A549 (cell line): ENCODE measurements around the gene CTIF.

Experiments used
- BHLHE40 ChIP-seq: IDR thresholded peaks from 2 replicates; pipeline ENCODE4 v1.6.1; 2012; ENCODE audit warnings: low read depth, low read length, inconsistent platforms
- ESRRA ChIP-seq: fragments of 150-350 bp; IDR thresholded peaks from 2 replicates; pipeline ENCODE4 v1.6.1; 2014; ENCODE audit warnings: mild to moderate bottlenecking, low read length, borderline replicate concordance
- JUNB ChIP-seq: fragments of >200 bp; sonication (Bioruptor Twin); formaldehyde crosslinking; IDR thresholded peaks from 2 replicates; pipeline ENCODE4 v1.6.1; 2016
- KDM1A ChIP-seq: fragments of 200-600 bp; sonication (generic); IDR thresholded peaks from 2 replicates; pipeline ENCODE4 v1.6.1; 2016; ENCODE audit warnings: low read depth, mild to moderate bottlenecking
- POLR2AphosphoS2 ChIP-seq: conservative IDR thresholded peaks from 2 replicates; pipeline ENCODE4 v1.6.1; 2012; ENCODE audit warnings: low read length, improper control_type of control experiment, inconsistent platforms
- TF ChIP-seq, protein P1 (sequence below): fragments of >200 bp; sonication (Bioruptor Twin); formaldehyde crosslinking; IDR thresholded peaks from 3 replicates; pipeline ENCODE4 v1.5.1; 2016

DNA sequence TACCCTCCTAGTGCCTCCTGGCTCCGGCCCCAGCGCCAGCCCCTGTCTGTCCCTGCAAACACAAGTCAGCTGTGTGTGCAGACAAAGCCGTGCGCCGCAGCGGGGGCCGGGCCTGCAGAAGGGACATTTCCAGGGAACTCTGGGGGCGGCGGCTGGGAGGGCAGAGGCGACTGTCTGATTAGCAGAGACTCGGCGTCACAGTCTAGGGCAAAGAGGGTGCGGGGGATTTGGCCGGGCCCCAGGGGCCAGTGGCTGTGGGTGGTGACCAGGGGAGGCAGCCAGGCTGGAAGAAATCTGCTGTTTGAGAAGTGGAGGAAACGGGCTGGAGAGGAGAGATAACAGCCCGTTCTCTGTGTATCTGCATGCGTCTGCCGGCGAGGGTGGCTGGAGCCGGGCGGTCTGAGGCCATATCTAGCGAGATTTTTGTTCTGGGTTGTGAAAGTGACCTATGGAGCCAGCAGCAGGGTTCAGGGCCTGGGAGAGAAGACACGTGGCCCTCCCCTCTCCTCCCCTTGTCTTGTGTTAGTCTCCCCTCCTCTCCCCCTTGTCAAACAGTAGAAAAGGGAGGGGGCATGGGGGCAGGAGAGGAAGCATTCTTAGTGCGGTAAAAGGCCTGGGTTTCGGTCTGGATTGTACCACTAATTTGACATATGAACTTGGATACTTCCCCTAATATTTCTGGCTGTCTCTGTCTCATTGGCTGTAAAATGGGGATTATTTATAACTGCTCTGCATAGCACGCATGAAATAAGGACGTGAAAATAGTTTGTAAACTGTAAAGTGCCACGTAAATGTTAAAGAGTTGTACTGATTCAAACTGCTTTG, 242.5 kb downstream of the CTIF start:
- TF ChIP-seq ESRRA: no peak
- TF ChIP-seq KDM1A: no peak
- TF ChIP-seq BHLHE40: no peak
- TF ChIP-seq, protein P1, sequence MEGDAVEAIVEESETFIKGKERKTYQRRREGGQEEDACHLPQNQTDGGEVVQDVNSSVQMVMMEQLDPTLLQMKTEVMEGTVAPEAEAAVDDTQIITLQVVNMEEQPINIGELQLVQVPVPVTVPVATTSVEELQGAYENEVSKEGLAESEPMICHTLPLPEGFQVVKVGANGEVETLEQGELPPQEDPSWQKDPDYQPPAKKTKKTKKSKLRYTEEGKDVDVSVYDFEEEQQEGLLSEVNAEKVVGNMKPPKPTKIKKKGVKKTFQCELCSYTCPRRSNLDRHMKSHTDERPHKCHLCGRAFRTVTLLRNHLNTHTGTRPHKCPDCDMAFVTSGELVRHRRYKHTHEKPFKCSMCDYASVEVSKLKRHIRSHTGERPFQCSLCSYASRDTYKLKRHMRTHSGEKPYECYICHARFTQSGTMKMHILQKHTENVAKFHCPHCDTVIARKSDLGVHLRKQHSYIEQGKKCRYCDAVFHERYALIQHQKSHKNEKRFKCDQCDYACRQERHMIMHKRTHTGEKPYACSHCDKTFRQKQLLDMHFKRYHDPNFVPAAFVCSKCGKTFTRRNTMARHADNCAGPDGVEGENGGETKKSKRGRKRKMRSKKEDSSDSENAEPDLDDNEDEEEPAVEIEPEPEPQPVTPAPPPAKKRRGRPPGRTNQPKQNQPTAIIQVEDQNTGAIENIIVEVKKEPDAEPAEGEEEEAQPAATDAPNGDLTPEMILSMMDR: no peak
- TF ChIP-seq JUNB: no peak
- TF ChIP-seq POLR2AphosphoS2: no peak
